Stimulated activated CD8-positive, alpha-beta memory T cell treated with anti-CD3 and anti-CD28 coated beads, Interleukin-12 subunit alpha, Interleukin-12 subunit beta, amount 100 ng/mL, for 24 hours (primary cell): ENCODE measurements around the gene PHACTR3.

Experiments used
- DNase-seq: peaks from one replicate; pipeline ENCODE4 v3.0.0-alpha.2; 2020; ENCODE audit errors: extremely low read depth

Gene PHACTR3

GRCh38 chr20:59731376-59731775 lies 127.0 kb downstream of the PHACTR3 start:
- DNase-seq: no peak

GRCh38 chr20:59733351-59733750 lies 129.0 kb downstream of the PHACTR3 start:
- DNase-seq: no peak

GRCh38 chr20:59735486-59735885 lies 131.1 kb downstream of the PHACTR3 start:
- no peak for DNase-seq

GRCh38 chr20:59735917-59736316 lies 131.6 kb downstream of the PHACTR3 start:
- no peak for DNase-seq

GRCh38 chr20:59736366-59736765 lies 132.0 kb downstream of the PHACTR3 start:
- DNase-seq: no peak

- no peak for DNase-seq
Observed at GRCh38 chr20:59737073-59737666, 132.8 kb downstream of the PHACTR3 start.

- no peak for DNase-seq
Observed at GRCh38 chr20:59737816-59738215, 133.5 kb downstream of the PHACTR3 start.

- no peak for DNase-seq
Observed at GRCh38 chr20:59738851-59739250, 134.5 kb downstream of the PHACTR3 start.

- DNase-seq: no peak
Observed at GRCh38 chr20:59740621-59741020, 136.3 kb downstream of the PHACTR3 start.

- no peak for DNase-seq
Observed at GRCh38 chr20:59741073-59741472, 136.7 kb downstream of the PHACTR3 start.

- no peak for DNase-seq
Observed at GRCh38 chr20:59742351-59743095, 138.2 kb downstream of the PHACTR3 start.

- no peak for DNase-seq
Observed at GRCh38 chr20:59743308-59743707, 139.0 kb downstream of the PHACTR3 start.

- no peak for DNase-seq
Observed at GRCh38 chr20:59743767-59744485, 139.6 kb downstream of the PHACTR3 start.

GRCh38 chr20:59744756-59745155 lies 140.4 kb downstream of the PHACTR3 start:
- no peak for DNase-seq

GRCh38 chr20:59745201-59745600 lies 140.9 kb downstream of the PHACTR3 start:
- no peak for DNase-seq

GRCh38 chr20:59745716-59746115 lies 141.4 kb downstream of the PHACTR3 start:
- no peak for DNase-seq

GRCh38 chr20:59746155-59746554 lies 141.8 kb downstream of the PHACTR3 start:
- DNase-seq: no peak

- DNase-seq: no peak
Observed at GRCh38 chr20:59747671-59748515, 143.6 kb downstream of the PHACTR3 start.

- DNase-seq: no peak
Observed at GRCh38 chr20:59748619-59749191, 144.4 kb downstream of the PHACTR3 start.

GRCh38 chr20:59749301-59749700 lies 145.0 kb downstream of the PHACTR3 start:
- DNase-seq: no peak

- no peak for DNase-seq
Observed at GRCh38 chr20:59750209-59750840, 146.0 kb downstream of the PHACTR3 start.
